Heart left ventricle (tissue), 13 donors: ENCODE measurements around the gene NHLH1.

ENCODE experiments used
- POLR2A ChIP-seq, 2 donors: fragments of 450-650 bp; IDR thresholded peaks; one replicate each; pipeline ENCODE4 v1.6.1; 2017; ENCODE audit warnings: antibody characterized with exemption in 2 of 2, mild to moderate bottlenecking in 2 of 2, moderate library complexity in 2 of 2
- TF ChIP-seq, protein P1 (sequence below), 12 donors: fragments of 200-600 bp; sonication (generic) in 4 of 12; IDR thresholded peaks; one replicate each; pipeline versions ENCODE4 v1.5.0 to v1.8.0; 2018 to 2022; ENCODE audit warnings: antibody characterized with exemption in 12 of 12, mild to moderate bottlenecking in 5 of 12
- donor health status: ischemic (EF 13 %, LVEDD 7.1; RV severe dilation, severe dysfunction).
- donor health status: DM: no; HTN: yes; CAD: no.
- donor health status: DM: no; HTN: no; CAD: no.
- donor health status: ischemic (EF 25% LVEDD 6.9; RV normal size, moderate dysfunction).
- donor health status: ischemic (EF 25% LVEDD 5.7; RV mildly dilated, moderate dysfunction).
- donor health status: ischemic (EF 35%, LVEDD 5.7; RV mildly dilated, moderate dysfunction).
- donor health status: nonischemic (EF 11% LVEDD 7.7; RV severe dilation, severe dysfunction).
- donor health status: DM: yes; HTN: yes; CAD: no.
- donor health status: PGD.
- donor health status: ischemic (EF 29% LVEDD 5.4; RV normal size, mild dysfunction).
- donor health status: nonischemic (EF 23%, LVEDD 6.1; RV moderate dilation, normal function).

- TF ChIP-seq, protein P1, sequence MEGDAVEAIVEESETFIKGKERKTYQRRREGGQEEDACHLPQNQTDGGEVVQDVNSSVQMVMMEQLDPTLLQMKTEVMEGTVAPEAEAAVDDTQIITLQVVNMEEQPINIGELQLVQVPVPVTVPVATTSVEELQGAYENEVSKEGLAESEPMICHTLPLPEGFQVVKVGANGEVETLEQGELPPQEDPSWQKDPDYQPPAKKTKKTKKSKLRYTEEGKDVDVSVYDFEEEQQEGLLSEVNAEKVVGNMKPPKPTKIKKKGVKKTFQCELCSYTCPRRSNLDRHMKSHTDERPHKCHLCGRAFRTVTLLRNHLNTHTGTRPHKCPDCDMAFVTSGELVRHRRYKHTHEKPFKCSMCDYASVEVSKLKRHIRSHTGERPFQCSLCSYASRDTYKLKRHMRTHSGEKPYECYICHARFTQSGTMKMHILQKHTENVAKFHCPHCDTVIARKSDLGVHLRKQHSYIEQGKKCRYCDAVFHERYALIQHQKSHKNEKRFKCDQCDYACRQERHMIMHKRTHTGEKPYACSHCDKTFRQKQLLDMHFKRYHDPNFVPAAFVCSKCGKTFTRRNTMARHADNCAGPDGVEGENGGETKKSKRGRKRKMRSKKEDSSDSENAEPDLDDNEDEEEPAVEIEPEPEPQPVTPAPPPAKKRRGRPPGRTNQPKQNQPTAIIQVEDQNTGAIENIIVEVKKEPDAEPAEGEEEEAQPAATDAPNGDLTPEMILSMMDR (IDR thresholded peaks at IDR 0.05): no peak
- TF ChIP-seq POLR2A (IDR thresholded peaks at IDR 0.05): no peak
These were observed 1.4 kb downstream of the NHLH1 start for GRCh38 chr1:160367934-160368923.
